GM19193 (cell line): Measurements from ENCODE around the gene ESRP2.

Experiments used
- POLR2A ChIP-seq: IDR thresholded peaks from 4 replicates; pipeline ENCODE4 v1.6.1; 2011; ENCODE audit not compliant: insufficient read depth, insufficient read length; ENCODE audit errors: extremely low read depth

ESRP2 gene

GRCh38 chr16:68183046-68183445, 52.9 kb downstream of the ESRP2 start:
- no peak for TF ChIP-seq POLR2A

GRCh38 chr16:68179855-68180254, 56.1 kb downstream of the ESRP2 start:
- TF ChIP-seq POLR2A: no peak

- no peak for TF ChIP-seq POLR2A
Observed at GRCh38 chr16:68179196-68179795, 56.6 kb downstream of the ESRP2 start.
